Raji (cell line): Measurements from ENCODE around the gene PTEN.

Experiments used
- POLR2A ChIP-seq: IDR thresholded peaks from 2 replicates; pipeline ENCODE4 v1.6.1; 2011; ENCODE audit warnings: low read depth, low read length, control low read depth; ENCODE audit not compliant: insufficient read depth

Gene PTEN

GRCh38 chr10:87930934-87931835 is 67.8 kb downstream of the PTEN start:
- no peak for TF ChIP-seq POLR2A

- TF ChIP-seq POLR2A, result no peak
Observed at GRCh38 chr10:87931836-87932230, 68.4 kb downstream of the PTEN start.

- no peak for TF ChIP-seq POLR2A
Observed at GRCh38 chr10:87935290-87936141, 72.1 kb downstream of the PTEN start.

GRCh38 chr10:87940210-87940609 is 76.8 kb downstream of the PTEN start:
- no peak for TF ChIP-seq POLR2A

GRCh38 chr10:87942884-87943527 is 79.6 kb downstream of the PTEN start:
- no peak for TF ChIP-seq POLR2A

- no peak for TF ChIP-seq POLR2A
Observed at GRCh38 chr10:87945984-87946383, 82.6 kb downstream of the PTEN start.

- no peak for TF ChIP-seq POLR2A
Observed at GRCh38 chr10:87952612-87953011, 89.2 kb downstream of the PTEN start.

- TF ChIP-seq POLR2A, result no peak
Observed at GRCh38 chr10:87956055-87956454, 92.6 kb downstream of the PTEN start.

GRCh38 chr10:87957702-87958101 is 94.3 kb downstream of the PTEN start:
- no peak for TF ChIP-seq POLR2A

GRCh38 chr10:87960230-87960629 is 96.8 kb downstream of the PTEN start:
- no peak for TF ChIP-seq POLR2A

- no peak for TF ChIP-seq POLR2A
Observed at GRCh38 chr10:87961314-87961713, 97.9 kb downstream of the PTEN start.

- no peak for TF ChIP-seq POLR2A
Observed at GRCh38 chr10:87966459-87966858, 103.0 kb downstream of the PTEN start.

- no peak for TF ChIP-seq POLR2A
Observed at GRCh38 chr10:87973635-87974034, 110.2 kb downstream of the PTEN start.

GRCh38 chr10:87974130-87974529 is 110.7 kb downstream of the PTEN start:
- no peak for TF ChIP-seq POLR2A

GRCh38 chr10:87974769-87975168 is 111.3 kb downstream of the PTEN start:
- no peak for TF ChIP-seq POLR2A
